ENCODE measurements around the gene XYLT1. TPM values are rescaled to one million over a fixed set of nuclear protein-coding genes. Genes with fewer than 3 reads are reported as not detected.

The XYLT1 gene
- total and polyA plus RNA-seq, 10 of the 15 experiments (the other 5 are each of a cell fraction or from before 2014, with no cell fraction given): 0.88 to 14.8 (median 5.8) TPM

DNA sequence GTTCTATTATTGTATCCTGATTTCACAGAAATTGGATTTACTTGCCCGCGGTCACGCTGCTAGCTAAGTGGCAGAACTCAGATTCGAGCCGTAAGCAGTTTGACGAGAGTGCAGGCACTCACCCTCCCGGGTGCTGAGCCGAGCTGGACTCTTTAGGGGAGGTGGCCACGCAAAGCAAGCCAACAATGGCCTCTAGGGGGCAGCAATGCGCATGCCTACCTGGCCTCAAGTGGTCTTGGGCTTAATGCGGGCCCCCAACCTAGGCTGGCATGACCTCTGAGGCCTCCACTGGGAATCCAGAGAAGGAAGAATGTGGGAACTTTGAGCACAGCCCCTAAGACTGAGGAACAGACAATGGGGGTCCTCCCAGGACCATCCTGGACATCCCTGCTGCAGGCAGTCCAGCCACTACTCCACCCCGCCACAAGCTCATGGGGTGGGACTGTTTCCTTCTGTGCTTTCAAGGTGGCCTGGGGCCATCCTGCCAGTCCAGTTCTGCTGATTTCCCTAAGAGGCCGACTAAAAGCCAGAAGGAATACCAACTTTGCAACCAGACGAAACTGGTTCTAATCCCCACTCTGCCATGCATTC, 276.5 kb downstream of the XYLT1 start (continued):
- TF ChIP-seq NFXL1 (IDR thresholded peaks at IDR 0.05; ENCODE audit: borderline replicate concordance) (no peak), TBL1XR1 (IDR thresholded peaks at IDR 0.05; ENCODE audit: low read depth, low read length) (no peak), CREM (IDR thresholded peaks at IDR 0.05; ENCODE audit: low read depth) (no peak), CHD4 (IDR thresholded peaks at IDR 0.05) (no peak), ZBED1 (IDR thresholded peaks at IDR 0.05; ENCODE audit: borderline replicate concordance) (no peak), BHLHE40 (IDR thresholded peaks at IDR 0.05; ENCODE audit: borderline replicate concordance in 1 of 2, low read depth in 2 of 2, low read length in 1 of 2) (no peak), MEF2A (IDR thresholded peaks at IDR 0.05; ENCODE audit: insufficient read depth, low read depth, low read length) (no peak), TAF1 (IDR thresholded peaks at IDR 0.05; ENCODE audit: borderline replicate concordance, low read depth, low read length) (no peak), DPF2 (IDR thresholded peaks at IDR 0.05) (no peak)
- TF ChIP-seq, protein P1, sequence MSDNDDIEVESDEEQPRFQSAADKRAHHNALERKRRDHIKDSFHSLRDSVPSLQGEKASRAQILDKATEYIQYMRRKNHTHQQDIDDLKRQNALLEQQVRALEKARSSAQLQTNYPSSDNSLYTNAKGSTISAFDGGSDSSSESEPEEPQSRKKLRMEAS (IDR thresholded peaks at IDR 0.05; ENCODE audit: low read depth, low read length): no peak
- TF ChIP-seq, protein P2, sequence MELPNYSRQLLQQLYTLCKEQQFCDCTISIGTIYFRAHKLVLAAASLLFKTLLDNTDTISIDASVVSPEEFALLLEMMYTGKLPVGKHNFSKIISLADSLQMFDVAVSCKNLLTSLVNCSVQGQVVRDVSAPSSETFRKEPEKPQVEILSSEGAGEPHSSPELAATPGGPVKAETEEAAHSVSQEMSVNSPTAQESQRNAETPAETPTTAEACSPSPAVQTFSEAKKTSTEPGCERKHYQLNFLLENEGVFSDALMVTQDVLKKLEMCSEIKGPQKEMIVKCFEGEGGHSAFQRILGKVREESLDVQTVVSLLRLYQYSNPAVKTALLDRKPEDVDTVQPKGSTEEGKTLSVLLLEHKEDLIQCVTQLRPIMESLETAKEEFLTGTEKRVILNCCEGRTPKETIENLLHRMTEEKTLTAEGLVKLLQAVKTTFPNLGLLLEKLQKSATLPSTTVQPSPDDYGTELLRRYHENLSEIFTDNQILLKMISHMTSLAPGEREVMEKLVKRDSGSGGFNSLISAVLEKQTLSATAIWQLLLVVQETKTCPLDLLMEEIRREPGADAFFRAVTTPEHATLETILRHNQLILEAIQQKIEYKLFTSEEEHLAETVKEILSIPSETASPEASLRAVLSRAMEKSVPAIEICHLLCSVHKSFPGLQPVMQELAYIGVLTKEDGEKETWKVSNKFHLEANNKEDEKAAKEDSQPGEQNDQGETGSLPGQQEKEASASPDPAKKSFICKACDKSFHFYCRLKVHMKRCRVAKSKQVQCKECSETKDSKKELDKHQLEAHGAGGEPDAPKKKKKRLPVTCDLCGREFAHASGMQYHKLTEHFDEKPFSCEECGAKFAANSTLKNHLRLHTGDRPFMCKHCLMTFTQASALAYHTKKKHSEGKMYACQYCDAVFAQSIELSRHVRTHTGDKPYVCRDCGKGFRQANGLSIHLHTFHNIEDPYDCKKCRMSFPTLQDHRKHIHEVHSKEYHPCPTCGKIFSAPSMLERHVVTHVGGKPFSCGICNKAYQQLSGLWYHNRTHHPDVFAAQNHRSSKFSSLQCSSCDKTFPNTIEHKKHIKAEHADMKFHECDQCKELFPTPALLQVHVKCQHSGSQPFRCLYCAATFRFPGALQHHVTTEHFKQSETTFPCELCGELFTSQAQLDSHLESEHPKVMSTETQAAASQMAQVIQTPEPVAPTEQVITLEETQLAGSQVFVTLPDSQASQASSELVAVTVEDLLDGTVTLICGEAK (IDR thresholded peaks at IDR 0.05; ENCODE audit: borderline replicate concordance): no peak

Measured in GM12878 (cell line).